Left lung (tissue), 10 donors: ENCODE measurements around the gene KHDC1L. TPM values are rescaled to one million over a fixed set of nuclear protein-coding genes. Genes with fewer than 3 reads are reported as not detected.

Experiments used
- ATAC-seq: fragments of 200-7000 bp; cut with Tn5 transposase; one replicate; pipeline ENCODE4 v1.9.1; 2020; ENCODE audit warnings: moderate library complexity
- DNase-seq, 4 donors: peaks; one replicate each; pipeline ENCODE4 v3.0.0-alpha.2; 2013 to 2020
- H3K27ac ChIP-seq, 2 donors: fragments of 200-600 bp; sonication (generic) in 1 of 2; one replicate each; pipeline versions ENCODE4 v1.5.0 to v1.8.0; 2020 to 2021
- H3K27me3 ChIP-seq, 2 donors: fragments of 200-600 bp; sonication (generic) in 1 of 2; one replicate each; pipeline versions ENCODE4 v1.5.0 to v1.8.0; 2020 to 2021
- H3K36me3 ChIP-seq, 2 donors: fragments of 200-600 bp; sonication (generic) in 1 of 2; one replicate each; pipeline versions ENCODE4 v1.5.0 to v1.8.0; 2020 to 2021
- H3K4me1 ChIP-seq, 2 donors: fragments of 200-600 bp; one replicate each; pipeline ENCODE4 v1.8.0; 2021
- H3K4me3 ChIP-seq, 2 donors: fragments of 200-600 bp; sonication (generic) in 1 of 2; one replicate each; pipeline versions ENCODE4 v1.5.0 to v1.8.0; 2020 to 2021; ENCODE audit warnings: mild to moderate bottlenecking in 1 of 2
- H3K9me3 ChIP-seq, 2 donors: fragments of 200-600 bp; sonication (generic) in 1 of 2; one replicate each; pipeline versions ENCODE4 v1.5.0 to v1.8.0; 2020 to 2021
- intact Hi-C, 2 donors: fragments of 100-400 bp; cut with DNase I; formaldehyde crosslinking; loops; one replicate each; pipeline versions ENCODE4 v1.11.2 to v1.14.2; 2022
- polyA plus RNA-seq, 6 donors: library from polyadenylated mRNA; unstranded; fragments of 120-200 nt; gene quantifications; one replicate each; pipeline ENCODE4 v1.2.1, GENCODE V29; 2013; ENCODE audit not compliant: insufficient read length in 6 of 6
- total RNA-seq, 2 donors: library from RNA; stranded (reverse); fragmentation: NEBNext Ultra II Directional; extraction: Animal tissue kit (Norgen Biotek cat#: 25700); gene quantifications; one replicate each; pipeline ENCODE4 v1.2.1, GENCODE V29; 2021
- TF ChIP-seq, protein P1 (sequence below), 2 donors: fragments of 200-600 bp; sonication (generic) in 1 of 2; IDR thresholded peaks; one replicate each; pipeline versions ENCODE4 v1.5.0 to v1.8.0; 2021; ENCODE audit warnings: antibody characterized with exemption in 2 of 2
- donor health status: DM: no; HTN: yes; CAD: no.
- donor health status: DM: no; HTN: no; CAD: no.

The KHDC1L gene
- total and polyA plus RNA-seq, 8 donors: 0.24 to 1.2 (median 0.88) TPM; not detected in 2

DNA sequence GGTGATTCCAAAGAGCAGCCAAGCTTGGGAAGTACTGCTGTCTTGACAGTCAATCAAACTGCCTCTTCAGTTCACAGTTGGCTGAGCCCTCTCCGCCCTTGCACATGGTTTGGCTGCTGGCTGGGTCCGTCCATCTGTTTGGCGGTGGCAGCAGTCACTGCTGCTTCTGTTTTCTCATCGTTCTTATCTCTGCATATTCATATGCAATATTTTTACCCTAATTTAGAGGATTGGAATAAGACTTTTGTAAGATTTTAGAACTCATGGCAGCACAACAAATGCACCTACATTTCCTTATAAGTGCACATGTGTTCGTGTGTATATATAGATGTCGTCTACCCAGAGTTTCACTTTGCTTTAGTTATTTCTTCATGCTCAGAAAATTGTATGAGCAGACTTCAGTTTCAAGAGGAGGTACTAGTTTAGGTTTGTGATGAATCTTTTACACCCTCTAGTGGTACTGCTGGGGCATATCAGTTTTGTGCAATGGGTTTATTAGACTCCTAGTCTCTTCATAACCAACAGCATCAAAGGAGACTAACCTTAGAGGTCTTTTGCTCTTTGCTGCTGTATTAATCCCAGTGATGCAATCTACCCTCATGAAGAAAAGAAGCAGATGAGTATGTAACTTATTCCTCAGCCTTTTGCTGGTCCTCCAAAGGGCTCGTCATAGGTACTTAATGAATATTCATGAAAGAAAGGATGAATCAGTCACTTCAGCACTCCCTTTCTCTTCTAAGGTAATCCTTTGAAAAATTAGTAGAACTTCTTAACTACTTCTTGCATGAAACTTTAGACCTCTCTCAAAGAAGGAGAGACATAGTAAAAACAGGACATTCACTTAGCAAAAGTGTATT is 44.3 kb downstream of the KHDC1L start:
- Histone ChIP-seq H3K27ac (no peak overlapping the region), H3K9me3 (no peaks in the 10 kb centered on the region), H3K27me3 (no peaks in the 10 kb centered on the region), H3K4me1 (no peaks in the 10 kb centered on the region), H3K36me3 (no peaks in the 10 kb centered on the region), H3K4me3 (no peak overlapping the region)
- peak in 2 of 4 donors; percentile 52 to 66 for DNase-seq
- TF ChIP-seq, protein P1, sequence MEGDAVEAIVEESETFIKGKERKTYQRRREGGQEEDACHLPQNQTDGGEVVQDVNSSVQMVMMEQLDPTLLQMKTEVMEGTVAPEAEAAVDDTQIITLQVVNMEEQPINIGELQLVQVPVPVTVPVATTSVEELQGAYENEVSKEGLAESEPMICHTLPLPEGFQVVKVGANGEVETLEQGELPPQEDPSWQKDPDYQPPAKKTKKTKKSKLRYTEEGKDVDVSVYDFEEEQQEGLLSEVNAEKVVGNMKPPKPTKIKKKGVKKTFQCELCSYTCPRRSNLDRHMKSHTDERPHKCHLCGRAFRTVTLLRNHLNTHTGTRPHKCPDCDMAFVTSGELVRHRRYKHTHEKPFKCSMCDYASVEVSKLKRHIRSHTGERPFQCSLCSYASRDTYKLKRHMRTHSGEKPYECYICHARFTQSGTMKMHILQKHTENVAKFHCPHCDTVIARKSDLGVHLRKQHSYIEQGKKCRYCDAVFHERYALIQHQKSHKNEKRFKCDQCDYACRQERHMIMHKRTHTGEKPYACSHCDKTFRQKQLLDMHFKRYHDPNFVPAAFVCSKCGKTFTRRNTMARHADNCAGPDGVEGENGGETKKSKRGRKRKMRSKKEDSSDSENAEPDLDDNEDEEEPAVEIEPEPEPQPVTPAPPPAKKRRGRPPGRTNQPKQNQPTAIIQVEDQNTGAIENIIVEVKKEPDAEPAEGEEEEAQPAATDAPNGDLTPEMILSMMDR (IDR thresholded peaks at IDR 0.05): peak; percentile 67
- intact Hi-C loops: no loop called here
- ATAC-seq: peak; percentile 99

DNA sequence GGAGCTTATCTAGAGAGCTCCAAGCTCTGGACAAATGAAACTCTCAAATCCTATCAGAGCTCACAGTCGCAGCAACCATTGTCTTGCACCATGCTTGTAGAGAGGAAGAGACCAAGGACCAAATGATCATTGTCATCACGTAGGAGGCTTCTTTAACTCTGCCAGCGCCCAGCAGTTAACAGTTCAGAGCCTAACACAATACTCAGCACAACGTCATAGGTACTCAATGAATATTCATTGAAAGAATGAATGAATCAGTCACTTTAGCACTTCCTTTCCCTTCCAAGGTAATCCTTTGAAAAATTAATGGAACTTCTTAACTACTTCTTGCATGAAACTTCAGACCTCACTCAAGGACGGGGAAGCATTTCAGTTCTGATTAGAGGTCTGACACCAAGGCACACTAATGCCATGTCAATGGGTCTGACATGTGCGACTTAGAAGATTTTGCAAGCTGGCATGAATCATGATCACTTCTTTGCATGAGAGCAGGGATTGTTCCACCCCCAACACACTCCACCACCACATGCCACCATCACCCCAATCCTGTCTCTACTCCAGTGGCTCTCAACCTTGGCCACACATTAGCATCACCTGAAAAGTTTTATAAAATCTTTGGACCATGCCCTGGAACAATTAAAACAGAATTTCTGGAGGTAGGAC is 45.1 kb downstream of the KHDC1L start:
- intact Hi-C loops: no loop called here
- H3K4me1 ChIP-seq: no peaks in the 10 kb centered on the region
- H3K27ac ChIP-seq: no peak overlapping the region
- H3K27me3 ChIP-seq: no peaks in the 10 kb centered on the region
- ATAC-seq (peak; percentile 22), DNase-seq (no peak)
- no peaks in the 10 kb centered on the region for H3K9me3 ChIP-seq
- no peaks in the 10 kb centered on the region for H3K36me3 ChIP-seq
- H3K4me3 ChIP-seq: no peak overlapping the region
- TF ChIP-seq, protein P1 (IDR thresholded peaks at IDR 0.05): no peak

DNA sequence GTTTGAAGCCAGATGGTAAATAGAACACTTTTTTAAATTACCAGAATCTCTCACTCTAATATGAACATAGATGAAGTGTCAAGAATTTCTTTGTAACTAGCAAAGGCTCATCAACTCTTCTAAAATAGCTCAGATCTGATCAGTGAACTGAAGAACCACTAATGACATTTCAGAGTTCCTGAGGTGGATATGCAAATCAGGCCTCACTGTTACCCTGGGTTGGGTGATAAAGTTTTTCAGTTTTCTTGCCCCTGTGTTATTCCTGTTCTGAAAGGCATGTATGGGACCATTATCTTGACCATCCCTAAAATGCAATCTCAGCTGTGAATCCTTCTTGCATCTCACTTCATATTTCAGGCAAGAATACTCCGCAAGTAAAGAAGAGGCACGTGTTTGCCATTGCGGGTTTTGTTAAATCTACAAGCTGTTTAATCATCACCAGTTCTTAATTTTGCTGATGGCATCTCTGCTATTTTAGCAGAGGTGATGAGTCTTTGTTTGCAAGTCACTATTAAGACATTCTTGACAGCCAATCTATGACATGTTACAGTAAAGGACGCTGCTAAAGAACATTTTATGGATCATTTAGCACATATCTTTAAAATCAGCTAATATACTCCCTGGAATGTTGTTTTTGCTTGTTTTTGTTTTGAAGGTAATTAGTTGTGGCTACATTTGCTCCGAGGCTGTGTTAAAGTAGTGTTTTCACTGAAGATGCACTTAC is 47.9 kb downstream of the KHDC1L start:
- TF ChIP-seq, protein P1 (IDR thresholded peaks at IDR 0.05): no peak

DNA sequence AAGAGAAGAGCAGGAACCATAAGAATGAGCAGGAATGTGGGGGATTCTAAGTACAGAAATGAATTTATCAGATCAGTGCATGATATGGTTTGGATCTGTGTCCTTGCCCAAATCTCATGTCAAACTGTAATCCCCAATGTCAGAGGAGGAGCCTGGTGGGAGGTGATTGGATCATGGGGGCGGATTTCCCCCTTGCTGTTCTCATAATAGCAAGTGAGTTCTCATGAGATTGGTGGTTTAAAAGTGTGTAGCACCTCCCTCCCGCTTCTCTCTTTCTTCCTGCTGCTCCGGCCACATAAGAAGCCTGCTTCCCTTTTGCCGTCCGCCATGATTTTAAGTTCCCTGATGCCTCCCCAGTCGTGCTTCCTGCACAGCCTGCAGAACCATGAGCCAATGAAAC is 49.2 kb downstream of the KHDC1L start:
- no peaks in the 10 kb centered on the region for H3K4me1 ChIP-seq
- no peak for ATAC-seq
- no peaks in the 10 kb centered on the region for H3K9me3 ChIP-seq
- DNase-seq: no peak
- no peaks in the 10 kb centered on the region for H3K36me3 ChIP-seq
- no peak overlapping the region for H3K27ac ChIP-seq
- no peak overlapping the region for H3K4me3 ChIP-seq
- H3K27me3 ChIP-seq: no peaks in the 10 kb centered on the region
- intact Hi-C loops: no loop called here
- TF ChIP-seq, protein P1 (IDR thresholded peaks at IDR 0.05): no peak

More for the DNA sequence above, 47.9 kb downstream of the KHDC1L start:
- Histone ChIP-seq H3K4me3 (no peak overlapping the region), H3K36me3 (no peaks in the 10 kb centered on the region), H3K27me3 (no peaks in the 10 kb centered on the region), H3K27ac (no peak overlapping the region), H3K9me3 (no peaks in the 10 kb centered on the region), H3K4me1 (no peaks in the 10 kb centered on the region)
- no peak for DNase-seq
- ATAC-seq: no peak
- intact Hi-C loops: no loop called here

DNA sequence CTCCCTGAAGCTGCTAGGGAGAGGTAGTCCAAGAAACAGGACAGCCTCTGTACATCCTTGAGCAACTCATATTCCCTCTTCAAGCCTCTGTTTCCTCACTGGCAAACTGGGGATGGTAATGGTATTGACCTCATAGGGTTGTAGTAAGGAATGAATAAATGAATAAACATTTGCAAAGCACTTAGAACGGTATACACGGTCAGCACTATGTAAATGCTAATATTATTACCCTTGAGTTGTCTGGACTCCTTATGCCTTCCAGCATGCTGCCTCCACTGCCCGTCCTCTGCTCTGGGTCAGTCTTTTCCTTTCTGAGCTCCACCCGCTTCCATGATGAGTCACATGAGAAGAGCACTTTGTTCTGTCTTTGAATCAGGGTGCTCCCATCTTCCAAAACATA is 50.6 kb downstream of the KHDC1L start:
- TF ChIP-seq, protein P1 (IDR thresholded peaks at IDR 0.05): no peak
- DNase-seq: no peak
- Histone ChIP-seq H3K9me3 (no peaks in the 10 kb centered on the region), H3K36me3 (no peaks in the 10 kb centered on the region), H3K27me3 (no peaks in the 10 kb centered on the region), H3K27ac (no peak overlapping the region), H3K4me3 (no peak overlapping the region), H3K4me1 (no peaks in the 10 kb centered on the region)
- ATAC-seq: no peak
- intact Hi-C loops: no loop called here
